Measurements from ENCODE around the gene ADAMTS16. TPM values are rescaled to one million over a fixed set of nuclear protein-coding genes. Genes with fewer than 3 reads are reported as not detected.

ADAMTS16 gene
- total and polyA plus RNA-seq, 9 of the 15 experiments (the other 6 are each of a cell fraction or from before 2014, with no cell fraction given) = not detected

DNA sequence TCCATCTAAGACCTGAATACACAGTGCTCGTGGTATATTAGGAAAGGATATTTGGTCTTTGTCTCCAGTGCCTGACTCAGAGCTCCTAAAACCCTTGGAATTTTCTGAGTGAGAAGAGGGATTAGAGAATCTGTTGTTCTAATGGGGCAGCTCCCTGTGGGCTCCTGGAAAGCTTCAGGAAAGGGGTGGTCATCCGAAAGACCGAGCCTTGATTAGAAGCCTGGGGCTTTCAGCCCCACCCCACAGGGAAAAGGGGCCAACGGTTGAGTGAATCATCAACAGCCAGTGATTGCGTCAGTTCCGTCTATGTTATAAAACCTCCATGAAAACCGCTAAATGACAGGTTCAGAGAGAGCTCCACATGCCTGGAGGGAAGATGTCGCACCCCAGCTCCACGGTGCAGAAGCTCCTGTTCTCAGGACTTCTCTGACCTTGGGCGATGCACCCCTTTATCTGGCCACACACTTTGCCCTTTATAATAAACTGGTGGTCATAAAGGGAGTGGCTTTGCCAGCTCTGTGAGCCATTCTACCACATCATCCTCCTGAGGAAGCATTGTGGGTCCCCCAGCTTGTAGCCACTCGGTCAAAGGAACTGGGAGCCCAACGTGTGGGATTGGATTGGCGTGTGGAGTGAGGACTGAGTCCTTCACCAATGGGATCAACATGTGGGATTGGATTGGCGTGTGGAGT lies 211.3 kb downstream of the ADAMTS16 start (continued):
- TF ChIP-seq CREB1 (IDR thresholded peaks at IDR 0.05) (no peak), CREB1 (CRISPR knock-in tag; IDR thresholded peaks at IDR 0.05) (peak; percentile 25; the same call in 1 of the 2 replicates), ZNF3 (CRISPR knock-in tag; IDR thresholded peaks at IDR 0.05) (no peak), CBFA2T2 (conservative IDR thresholded peaks at IDR 0.05) (no peak), NFIC (IDR thresholded peaks at IDR 0.05) (no peak), RFX1 (IDR thresholded peaks at IDR 0.05) (no peak), RFX5 (IDR thresholded peaks at IDR 0.05; ENCODE audit: low read depth, low read length) (no peak), CBX8 (IDR thresholded peaks at IDR 0.05; ENCODE audit: borderline replicate concordance, extremely low read depth, low read depth, low read length, poor library complexity, severe bottlenecking) (no peak), PTRF (tag; IDR thresholded peaks at IDR 0.05) (no peak), ZNF253 (CRISPR knock-in tag; conservative IDR thresholded peaks at IDR 0.05) (no peak), MTA3 (IDR thresholded peaks at IDR 0.05; ENCODE audit: borderline replicate concordance) (no peak), SRF (CRISPR knock-in tag; IDR thresholded peaks at IDR 0.05) (no peak), ZBED1 (IDR thresholded peaks at IDR 0.05) (no peak), NUFIP1 (IDR thresholded peaks at IDR 0.05; ENCODE audit: partially characterized antibody) (no peak), NFE2 (IDR thresholded peaks at IDR 0.05; ENCODE audit: low read depth) (no peak), ZNF717 (CRISPR knock-in tag; IDR thresholded peaks at IDR 0.05) (no peak), ZNF274 (IDR thresholded peaks at IDR 0.05; ENCODE audit: borderline replicate concordance, low read depth, low read length) (no peak), NRF1 (conservative IDR thresholded peaks at IDR 0.05 in 1 of 2, IDR thresholded peaks at IDR 0.05 in 1 of 2) (no peak), ARID1B (IDR thresholded peaks at IDR 0.05) (peak; percentile 14; the same call in 1 of the 2 replicates), ZNF696 (CRISPR knock-in tag; conservative IDR thresholded peaks at IDR 0.05) (no peak), TSC22D4 (tag; IDR thresholded peaks at IDR 0.05) (no peak), MCM5 (IDR thresholded peaks at IDR 0.05; ENCODE audit: low read depth) (no peak), MAFF (IDR thresholded peaks at IDR 0.05; ENCODE audit: low read length) (no peak), NR4A1 (CRISPR knock-in tag; IDR thresholded peaks at IDR 0.05) (no peak), NR4A1 (tag; IDR thresholded peaks at IDR 0.05) (peak; percentile 75; the same call in 1 of the 2 replicates)
- TF ChIP-seq, protein P1, sequence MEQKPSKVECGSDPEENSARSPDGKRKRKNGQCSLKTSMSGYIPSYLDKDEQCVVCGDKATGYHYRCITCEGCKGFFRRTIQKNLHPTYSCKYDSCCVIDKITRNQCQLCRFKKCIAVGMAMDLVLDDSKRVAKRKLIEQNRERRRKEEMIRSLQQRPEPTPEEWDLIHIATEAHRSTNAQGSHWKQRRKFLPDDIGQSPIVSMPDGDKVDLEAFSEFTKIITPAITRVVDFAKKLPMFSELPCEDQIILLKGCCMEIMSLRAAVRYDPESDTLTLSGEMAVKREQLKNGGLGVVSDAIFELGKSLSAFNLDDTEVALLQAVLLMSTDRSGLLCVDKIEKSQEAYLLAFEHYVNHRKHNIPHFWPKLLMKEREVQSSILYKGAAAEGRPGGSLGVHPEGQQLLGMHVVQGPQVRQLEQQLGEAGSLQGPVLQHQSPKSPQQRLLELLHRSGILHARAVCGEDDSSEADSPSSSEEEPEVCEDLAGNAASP (IDR thresholded peaks at IDR 0.05) = no peak
- TF ChIP-seq, protein P2, sequence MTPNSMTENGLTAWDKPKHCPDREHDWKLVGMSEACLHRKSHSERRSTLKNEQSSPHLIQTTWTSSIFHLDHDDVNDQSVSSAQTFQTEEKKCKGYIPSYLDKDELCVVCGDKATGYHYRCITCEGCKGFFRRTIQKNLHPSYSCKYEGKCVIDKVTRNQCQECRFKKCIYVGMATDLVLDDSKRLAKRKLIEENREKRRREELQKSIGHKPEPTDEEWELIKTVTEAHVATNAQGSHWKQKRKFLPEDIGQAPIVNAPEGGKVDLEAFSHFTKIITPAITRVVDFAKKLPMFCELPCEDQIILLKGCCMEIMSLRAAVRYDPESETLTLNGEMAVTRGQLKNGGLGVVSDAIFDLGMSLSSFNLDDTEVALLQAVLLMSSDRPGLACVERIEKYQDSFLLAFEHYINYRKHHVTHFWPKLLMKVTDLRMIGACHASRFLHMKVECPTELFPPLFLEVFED (CRISPR knock-in tag; conservative IDR thresholded peaks at IDR 0.05) = no peak
- TF ChIP-seq, protein P3, sequence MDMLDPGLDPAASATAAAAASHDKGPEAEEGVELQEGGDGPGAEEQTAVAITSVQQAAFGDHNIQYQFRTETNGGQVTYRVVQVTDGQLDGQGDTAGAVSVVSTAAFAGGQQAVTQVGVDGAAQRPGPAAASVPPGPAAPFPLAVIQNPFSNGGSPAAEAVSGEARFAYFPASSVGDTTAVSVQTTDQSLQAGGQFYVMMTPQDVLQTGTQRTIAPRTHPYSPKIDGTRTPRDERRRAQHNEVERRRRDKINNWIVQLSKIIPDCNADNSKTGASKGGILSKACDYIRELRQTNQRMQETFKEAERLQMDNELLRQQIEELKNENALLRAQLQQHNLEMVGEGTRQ (CRISPR knock-in tag; IDR thresholded peaks at IDR 0.05) = no peak
